Astrocyte (in vitro differentiated cells and primary cell): Measurements from ENCODE around the gene ENTPD2. TPM values are rescaled to one million over a fixed set of nuclear protein-coding genes. Genes with fewer than 3 reads are reported as not detected.

Experiments used
- DNase-seq: peaks from one replicate; pipeline ENCODE4 v3.0.0-alpha.2; 2010; ENCODE audit warnings: low read depth
- FAIRE-seq: peaks from 2 replicates; lab custom pipeline; 2011; peaks lifted over from hg19 to GRCh38; lab: Jason Lieb, UNC
- H2AFZ ChIP-seq: 2 replicates; pipeline ENCODE4 v1.6.0; 2012; ENCODE audit warnings: low read depth, low read length, inconsistent platforms
- H3K27ac ChIP-seq: 2 replicates; pipeline ENCODE4 v1.5.1; 2011; ENCODE audit warnings: low read depth, low read length, inconsistent platforms
- H3K27me3 ChIP-seq: 2 replicates; pipeline ENCODE4 v1.6.0; 2011; ENCODE audit warnings: low read length, inconsistent platforms; ENCODE audit not compliant: insufficient read depth
- H3K36me3 ChIP-seq: 2 replicates; pipeline ENCODE4 v1.5.1; 2011; ENCODE audit warnings: low read length, inconsistent platforms; ENCODE audit not compliant: insufficient read depth
- H3K4me1 ChIP-seq: 2 replicates; pipeline ENCODE4 v1.5.1; 2011; ENCODE audit warnings: low read length, inconsistent platforms; ENCODE audit not compliant: insufficient read depth
- H3K4me2 ChIP-seq: 2 replicates; pipeline ENCODE4 v1.6.0; 2012; ENCODE audit warnings: low read length, inconsistent platforms
- H3K4me3 ChIP-seq: 2 replicates; pipeline ENCODE4 v1.5.1; 2011; ENCODE audit warnings: low read depth, mild to moderate bottlenecking, low read length, inconsistent platforms; ENCODE audit not compliant: insufficient read depth
- H3K79me2 ChIP-seq: 2 replicates; pipeline ENCODE4 v1.6.0; 2012; ENCODE audit warnings: mild to moderate bottlenecking, low read length, inconsistent platforms; ENCODE audit not compliant: insufficient read depth
- H3K9ac ChIP-seq: 2 replicates; pipeline ENCODE4 v1.6.0; 2012; ENCODE audit warnings: mild to moderate bottlenecking, low read length, inconsistent platforms
- H3K9me3 ChIP-seq: 2 replicates; pipeline ENCODE4 v1.5.1; 2012; ENCODE audit warnings: low read depth, mild to moderate bottlenecking, low read length, inconsistent platforms; ENCODE audit not compliant: insufficient read depth
- H4K20me1 ChIP-seq: 2 replicates; pipeline ENCODE4 v1.6.0; 2012; ENCODE audit warnings: low read length, inconsistent platforms; ENCODE audit not compliant: insufficient read depth
- H3K27ac Mint-ChIP-seq: one replicate; pipeline ENCODE4 v1.8.0; 2021; ENCODE audit warnings: mild to moderate bottlenecking, mixed read lengths; ENCODE audit not compliant: unreplicated experiment
- H3K27me3 Mint-ChIP-seq: one replicate; pipeline ENCODE4 v1.8.0; 2021; ENCODE audit warnings: low read depth, mixed read lengths; ENCODE audit not compliant: unreplicated experiment
- H3K36me3 Mint-ChIP-seq: one replicate; pipeline ENCODE4 v1.8.0; 2021; ENCODE audit warnings: low read depth, mixed read lengths; ENCODE audit not compliant: unreplicated experiment
- H3K4me1 Mint-ChIP-seq: one replicate; pipeline ENCODE4 v1.8.0; 2021; ENCODE audit warnings: low read depth, mixed read lengths; ENCODE audit not compliant: unreplicated experiment
- H3K4me3 Mint-ChIP-seq: one replicate; pipeline ENCODE4 v1.8.0; 2021; ENCODE audit warnings: mild to moderate bottlenecking, moderate library complexity, mixed read lengths; ENCODE audit not compliant: unreplicated experiment
- H3K9me3 Mint-ChIP-seq: one replicate; pipeline ENCODE4 v1.8.0; 2021; ENCODE audit warnings: mild to moderate bottlenecking, mixed read lengths; ENCODE audit not compliant: unreplicated experiment
- EZH2 ChIP-seq: IDR thresholded peaks from 2 replicates; pipeline ENCODE4 v1.6.1; 2012; ENCODE audit warnings: mild to moderate bottlenecking, low read length, inconsistent platforms; ENCODE audit not compliant: insufficient read depth
- total RNA-seq: library from RNA; stranded (reverse); gene quantifications from 2 replicates; pipeline ENCODE4 v1.2.1, GENCODE V29; 2021
- TF ChIP-seq, protein P1 (sequence below): IDR thresholded peaks from 2 replicates; pipeline ENCODE4 v1.5.1; 2011; ENCODE audit warnings: low read depth, mild to moderate bottlenecking, inconsistent platforms, low read length, moderate library complexity; ENCODE audit not compliant: insufficient read depth

Gene ENTPD2
- total RNA-seq, 1 donor from 2014 or later: 0.14 TPM

GRCh38 chr9:137021568-137021978, 32.3 kb downstream of the ENTPD2 start:
- Mint-ChIP-seq H3K27ac (no peak overlapping the region), H3K4me3 (no peak overlapping the region), H3K27me3 (peaks cover 3% of the 10 kb centered on the region), H3K9me3 (no peaks in the 10 kb centered on the region), H3K4me1 (no peaks in the 10 kb centered on the region), H3K36me3 (peaks cover 4% of the 10 kb centered on the region)
- no peak overlapping the region for H3K27ac ChIP-seq
- DNase-seq: no peak
- H3K4me3 ChIP-seq: no peak overlapping the region
- TF ChIP-seq EZH2: no peak
- TF ChIP-seq, protein P1, sequence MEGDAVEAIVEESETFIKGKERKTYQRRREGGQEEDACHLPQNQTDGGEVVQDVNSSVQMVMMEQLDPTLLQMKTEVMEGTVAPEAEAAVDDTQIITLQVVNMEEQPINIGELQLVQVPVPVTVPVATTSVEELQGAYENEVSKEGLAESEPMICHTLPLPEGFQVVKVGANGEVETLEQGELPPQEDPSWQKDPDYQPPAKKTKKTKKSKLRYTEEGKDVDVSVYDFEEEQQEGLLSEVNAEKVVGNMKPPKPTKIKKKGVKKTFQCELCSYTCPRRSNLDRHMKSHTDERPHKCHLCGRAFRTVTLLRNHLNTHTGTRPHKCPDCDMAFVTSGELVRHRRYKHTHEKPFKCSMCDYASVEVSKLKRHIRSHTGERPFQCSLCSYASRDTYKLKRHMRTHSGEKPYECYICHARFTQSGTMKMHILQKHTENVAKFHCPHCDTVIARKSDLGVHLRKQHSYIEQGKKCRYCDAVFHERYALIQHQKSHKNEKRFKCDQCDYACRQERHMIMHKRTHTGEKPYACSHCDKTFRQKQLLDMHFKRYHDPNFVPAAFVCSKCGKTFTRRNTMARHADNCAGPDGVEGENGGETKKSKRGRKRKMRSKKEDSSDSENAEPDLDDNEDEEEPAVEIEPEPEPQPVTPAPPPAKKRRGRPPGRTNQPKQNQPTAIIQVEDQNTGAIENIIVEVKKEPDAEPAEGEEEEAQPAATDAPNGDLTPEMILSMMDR: no peak
- H3K9ac ChIP-seq: no peak overlapping the region
- no peak overlapping the region for H3K4me2 ChIP-seq
- no peak for FAIRE-seq
- no peaks in the 10 kb centered on the region for H3K27me3 ChIP-seq
- H4K20me1 ChIP-seq: peaks cover 13% of the 10 kb centered on the region
- H3K9me3 ChIP-seq: no peaks in the 10 kb centered on the region
- H3K36me3 ChIP-seq: no peaks in the 10 kb centered on the region
- no peaks in the 10 kb centered on the region for H3K79me2 ChIP-seq
- no peak overlapping the region for H2AFZ ChIP-seq
- no peaks in the 10 kb centered on the region for H3K4me1 ChIP-seq

GRCh38 chr9:137020771-137021567, 32.9 kb downstream of the ENTPD2 start:
- Histone ChIP-seq H3K4me3 (no peak overlapping the region), H3K9ac (no peak overlapping the region), H3K36me3 (no peaks in the 10 kb centered on the region), H3K27ac (no peak overlapping the region), H4K20me1 (peaks cover 7% of the 10 kb centered on the region), H3K9me3 (no peaks in the 10 kb centered on the region), H3K4me2 (no peak overlapping the region), H3K27me3 (no peaks in the 10 kb centered on the region), H3K4me1 (no peaks in the 10 kb centered on the region), H3K79me2 (no peaks in the 10 kb centered on the region), H2AFZ (no peak overlapping the region)
- H3K4me1 Mint-ChIP-seq: no peaks in the 10 kb centered on the region
- no peak for FAIRE-seq
- H3K36me3 Mint-ChIP-seq: peaks cover 6% of the 10 kb centered on the region
- H3K27me3 Mint-ChIP-seq: peaks cover 3% of the 10 kb centered on the region
- no peak for TF ChIP-seq EZH2
- TF ChIP-seq, protein P1: no peak
- H3K4me3 Mint-ChIP-seq: no peak overlapping the region
- DNase-seq: no peak
- no peak overlapping the region for H3K27ac Mint-ChIP-seq
- H3K9me3 Mint-ChIP-seq: no peaks in the 10 kb centered on the region
